Cardiac muscle cell (in vitro differentiated cells and primary cell): ENCODE results near the gene NUFIP2. TPM values are rescaled to one million over a fixed set of nuclear protein-coding genes. Genes with fewer than 3 reads are reported as not detected.

Source experiments
- DNase-seq, 2 donors: peaks; one replicate each; pipeline versions ENCODE4 v3.0.0 to v3.0.0-alpha.2; 2010 to 2017; ENCODE audit warnings: low read depth in 1 of 2, low spot score in 1 of 2
- H3K27ac ChIP-seq: fragments of 200-600 bp; sonication (generic); 2 replicates; pipeline ENCODE4 v1.5.1; 2016
- H3K27me3 ChIP-seq: fragments of 200-600 bp; sonication (generic); 2 replicates; pipeline ENCODE4 v1.6.0; 2016; ENCODE audit warnings: control low read depth
- H3K36me3 ChIP-seq: fragments of 200-600 bp; sonication (generic); 2 replicates; pipeline ENCODE4 v1.5.1; 2016; ENCODE audit warnings: control low read depth
- H3K4me1 ChIP-seq: fragments of 200-600 bp; sonication (generic); 2 replicates; pipeline ENCODE4 v1.8.1; 2017; ENCODE audit warnings: low read depth, mild to moderate bottlenecking, mixed run types
- H3K4me3 ChIP-seq: fragments of 200-600 bp; sonication (generic); 2 replicates; pipeline ENCODE4 v1.5.1; 2016; ENCODE audit warnings: mild to moderate bottlenecking
- H3K9me3 ChIP-seq: fragments of 200-600 bp; sonication (generic); 2 replicates; pipeline ENCODE4 v1.5.1; 2017; ENCODE audit warnings: low read depth, mild to moderate bottlenecking, control low read depth
- polyA plus RNA-seq: library from polyadenylated mRNA; unstranded; fragments of >200 nt; fragmentation: Nextera tagmentation; extraction: Ambion mirVana; gene quantifications from 2 replicates; pipeline ENCODE4 v1.2.1, GENCODE V29; 2016
- total RNA-seq: library from RNA; depleted of rRNA; stranded (reverse); fragments of >200 nt; gene quantifications from 2 replicates; pipeline ENCODE4 v1.2.3, GENCODE V29; 2016
- TF ChIP-seq, protein P1 (sequence below): IDR thresholded peaks from 2 replicates; pipeline ENCODE4 v1.5.1; 2012; ENCODE audit warnings: low read depth, mild to moderate bottlenecking, low read length

NUFIP2 gene
- total and polyA plus RNA-seq, 2 experiments from 2014 or later, result 9.7 to 28.2 TPM

DNA sequence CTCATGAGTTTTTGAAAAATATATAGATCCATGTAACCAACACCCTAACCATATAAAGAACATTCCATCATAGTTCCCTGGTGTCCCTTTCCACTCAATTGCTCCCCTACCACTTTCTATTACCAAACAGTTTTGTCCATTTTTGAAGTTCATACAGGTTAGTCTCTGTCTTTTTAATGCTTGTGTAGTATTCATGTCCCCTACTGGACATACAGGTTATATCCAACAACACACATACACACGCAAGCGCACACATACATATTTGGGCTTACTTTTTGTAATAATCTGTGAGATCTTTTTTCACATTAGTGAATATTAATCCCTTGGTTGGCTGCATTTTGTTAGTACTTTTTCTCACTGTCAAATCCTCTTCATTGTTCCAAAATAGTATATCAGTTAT is 40.9 kb downstream of the NUFIP2 start:
- no peak for DNase-seq
- Histone ChIP-seq H3K27ac (no peak overlapping the region), H3K36me3 (peaks cover 6% of the 10 kb centered on the region), H3K27me3 (no peaks in the 10 kb centered on the region), H3K4me1 (no peaks in the 10 kb centered on the region), H3K4me3 (no peak overlapping the region), H3K9me3 (no peaks in the 10 kb centered on the region)
- TF ChIP-seq, protein P1, sequence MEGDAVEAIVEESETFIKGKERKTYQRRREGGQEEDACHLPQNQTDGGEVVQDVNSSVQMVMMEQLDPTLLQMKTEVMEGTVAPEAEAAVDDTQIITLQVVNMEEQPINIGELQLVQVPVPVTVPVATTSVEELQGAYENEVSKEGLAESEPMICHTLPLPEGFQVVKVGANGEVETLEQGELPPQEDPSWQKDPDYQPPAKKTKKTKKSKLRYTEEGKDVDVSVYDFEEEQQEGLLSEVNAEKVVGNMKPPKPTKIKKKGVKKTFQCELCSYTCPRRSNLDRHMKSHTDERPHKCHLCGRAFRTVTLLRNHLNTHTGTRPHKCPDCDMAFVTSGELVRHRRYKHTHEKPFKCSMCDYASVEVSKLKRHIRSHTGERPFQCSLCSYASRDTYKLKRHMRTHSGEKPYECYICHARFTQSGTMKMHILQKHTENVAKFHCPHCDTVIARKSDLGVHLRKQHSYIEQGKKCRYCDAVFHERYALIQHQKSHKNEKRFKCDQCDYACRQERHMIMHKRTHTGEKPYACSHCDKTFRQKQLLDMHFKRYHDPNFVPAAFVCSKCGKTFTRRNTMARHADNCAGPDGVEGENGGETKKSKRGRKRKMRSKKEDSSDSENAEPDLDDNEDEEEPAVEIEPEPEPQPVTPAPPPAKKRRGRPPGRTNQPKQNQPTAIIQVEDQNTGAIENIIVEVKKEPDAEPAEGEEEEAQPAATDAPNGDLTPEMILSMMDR, result peak; percentile 12

DNA sequence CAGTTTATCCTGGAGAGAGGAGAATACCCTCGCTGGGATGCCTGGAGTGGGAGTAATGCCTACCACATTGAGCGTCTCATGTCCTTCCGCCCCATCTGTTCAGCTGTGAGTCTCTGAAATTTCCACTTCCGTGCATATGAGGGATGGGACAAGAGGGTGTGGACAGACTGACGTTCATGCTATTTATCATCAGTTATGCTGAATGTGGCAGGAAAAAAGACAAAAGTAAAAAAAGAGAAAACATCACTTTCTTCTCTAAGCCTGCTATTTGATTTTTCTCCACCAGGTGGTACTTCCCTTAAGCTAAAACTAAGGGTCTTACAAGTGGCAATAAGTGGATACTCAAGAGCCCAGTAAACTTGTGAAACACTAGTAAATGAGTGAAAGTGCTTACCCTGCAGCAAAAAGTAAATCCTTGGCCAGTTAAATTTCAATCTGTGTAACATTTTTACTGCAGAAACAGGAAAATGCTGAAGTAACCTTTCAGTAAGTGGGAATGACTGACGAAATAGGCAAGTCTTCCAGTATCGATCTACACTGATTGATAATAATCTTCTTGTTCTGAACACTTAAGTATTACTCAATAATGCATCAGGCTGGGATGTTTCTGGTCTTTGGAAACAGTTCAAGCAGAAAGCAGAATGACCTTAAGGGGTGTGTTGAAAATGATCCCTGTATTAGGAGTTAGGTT is 41.7 kb downstream of the NUFIP2 start:
- Histone ChIP-seq H3K27ac (no peak overlapping the region), H3K4me1 (no peaks in the 10 kb centered on the region), H3K36me3 (peaks cover 6% of the 10 kb centered on the region), H3K4me3 (no peak overlapping the region), H3K9me3 (no peaks in the 10 kb centered on the region), H3K27me3 (no peaks in the 10 kb centered on the region)
- TF ChIP-seq, protein P1, result peak; percentile 62
- peak; percentile 48 to 67 for DNase-seq

DNA sequence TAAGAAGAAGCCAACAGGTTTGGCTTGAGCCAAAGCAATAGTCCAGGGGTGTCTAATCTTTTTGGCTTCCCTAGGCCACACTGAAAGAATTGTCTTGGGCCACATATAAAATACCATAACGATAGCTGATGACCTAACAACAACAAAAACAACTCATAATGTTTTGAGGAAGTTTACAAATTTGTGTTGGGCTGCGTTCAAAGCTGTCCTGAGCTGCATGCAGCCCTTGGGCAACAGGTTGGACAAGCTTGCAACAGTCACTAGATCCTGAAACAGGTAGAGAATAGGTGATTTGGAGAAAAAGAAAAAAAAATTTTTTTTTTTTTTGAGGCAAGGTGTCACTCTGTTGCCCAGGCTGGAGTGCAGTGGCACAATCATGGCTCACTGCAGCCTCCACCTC is 42.8 kb downstream of the NUFIP2 start:
- Histone ChIP-seq H3K27ac (no peak overlapping the region), H3K36me3 (peaks cover 6% of the 10 kb centered on the region), H3K4me1 (peaks cover 5% of the 10 kb centered on the region), H3K4me3 (no peak overlapping the region), H3K9me3 (no peaks in the 10 kb centered on the region), H3K27me3 (no peaks in the 10 kb centered on the region)
- TF ChIP-seq, protein P1, result no peak
- DNase-seq, result no peak

DNA sequence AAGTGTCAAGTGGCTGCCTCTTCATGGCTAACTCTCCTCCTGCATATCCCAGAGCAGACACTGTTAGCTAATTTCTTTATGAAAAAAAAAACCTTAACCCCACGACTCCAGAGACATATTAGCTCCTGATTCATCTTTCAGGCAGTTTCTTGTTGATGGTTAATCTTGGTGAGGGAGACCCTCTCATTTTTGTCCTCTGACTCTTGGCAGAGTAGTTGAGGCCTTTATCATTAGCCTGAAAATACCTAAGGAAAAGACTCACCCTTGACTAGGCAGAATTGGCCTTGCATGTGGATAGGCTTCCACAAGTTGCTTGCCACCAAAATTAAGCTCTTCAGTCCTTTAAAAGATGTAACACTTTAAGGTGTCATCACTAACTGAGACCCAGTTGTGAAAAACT is 43.3 kb downstream of the NUFIP2 start:
- Histone ChIP-seq H3K27me3 (no peaks in the 10 kb centered on the region), H3K4me1 (peaks cover 5% of the 10 kb centered on the region), H3K9me3 (no peaks in the 10 kb centered on the region), H3K4me3 (no peak overlapping the region), H3K27ac (no peak overlapping the region), H3K36me3 (peaks cover 2% of the 10 kb centered on the region)
- DNase-seq, result no peak
- TF ChIP-seq, protein P1, result no peak

DNA sequence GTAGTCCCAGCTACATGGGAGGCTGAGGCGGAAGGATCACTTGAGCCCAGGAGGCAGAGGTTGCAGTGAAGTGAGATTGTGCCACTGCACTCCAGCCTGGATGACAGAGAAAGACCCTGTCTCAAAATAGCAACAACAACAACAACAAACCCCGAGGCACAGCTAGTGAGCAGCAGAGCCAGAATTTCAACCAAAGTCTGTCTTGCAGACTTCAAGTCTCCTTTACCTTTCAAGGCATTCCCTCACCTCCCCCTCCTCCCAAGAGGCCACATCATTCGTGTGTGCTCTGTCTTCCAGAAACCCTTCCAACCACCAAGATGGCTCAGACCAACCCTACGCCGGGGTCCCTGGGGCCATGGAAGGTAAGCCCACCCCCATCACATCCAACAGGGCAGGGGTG is 45.1 kb downstream of the NUFIP2 start:
- H3K9me3 ChIP-seq, result no peaks in the 10 kb centered on the region
- TF ChIP-seq, protein P1, result no peak
- H3K36me3 ChIP-seq, result no peaks in the 10 kb centered on the region

More for the DNA sequence above, 45.1 kb downstream of the NUFIP2 start:
- Histone ChIP-seq H3K4me1 (peaks cover 5% of the 10 kb centered on the region), H3K27ac (no peak overlapping the region), H3K27me3 (no peaks in the 10 kb centered on the region), H3K4me3 (no peak overlapping the region)
- no peak for DNase-seq
